NCI-H2081 (cell line): ENCODE results near the gene DUSP15.
"Not testable (repeated sequence)": the region's sequence is repeated elsewhere in the genome, so short reads cannot be mapped to it uniquely, and the experiment has no call there.

Source experiments
- DNase-seq, 2 experiments: peaks; one replicate each; lab custom pipeline; 2025; lab: John Stamatoyannopoulos, UW

The DUSP15 gene

GRCh38 chr20:31822421-31823330, 47.7 kb downstream of the DUSP15 start:
- peak; percentile 88 to 90 for DNase-seq

- DNase-seq = no peak
Measured at GRCh38 chr20:31821427-31821826, 48.9 kb downstream of the DUSP15 start.

DNA sequence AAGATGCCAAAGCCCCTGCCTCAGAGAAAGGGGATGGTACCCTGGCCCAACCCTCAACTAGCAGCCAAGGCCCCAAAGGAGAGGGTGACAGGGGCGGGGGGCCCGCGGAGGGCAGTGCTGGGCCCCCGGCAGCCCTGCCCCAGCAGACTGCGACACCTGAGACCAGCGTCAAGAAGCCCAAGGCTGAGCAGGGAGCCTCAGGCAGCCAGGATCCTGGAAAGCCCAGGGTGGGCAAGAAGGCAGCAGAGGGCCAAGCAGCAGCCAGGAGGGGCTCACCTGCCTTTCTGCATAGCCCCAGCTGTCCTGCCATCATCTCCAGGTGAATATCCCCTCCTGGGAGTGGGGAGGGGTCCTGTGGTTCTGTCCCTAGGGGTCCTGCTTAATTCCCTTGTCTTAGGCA, 50.1 kb downstream of the DUSP15 start:
- no peak for DNase-seq

DNA sequence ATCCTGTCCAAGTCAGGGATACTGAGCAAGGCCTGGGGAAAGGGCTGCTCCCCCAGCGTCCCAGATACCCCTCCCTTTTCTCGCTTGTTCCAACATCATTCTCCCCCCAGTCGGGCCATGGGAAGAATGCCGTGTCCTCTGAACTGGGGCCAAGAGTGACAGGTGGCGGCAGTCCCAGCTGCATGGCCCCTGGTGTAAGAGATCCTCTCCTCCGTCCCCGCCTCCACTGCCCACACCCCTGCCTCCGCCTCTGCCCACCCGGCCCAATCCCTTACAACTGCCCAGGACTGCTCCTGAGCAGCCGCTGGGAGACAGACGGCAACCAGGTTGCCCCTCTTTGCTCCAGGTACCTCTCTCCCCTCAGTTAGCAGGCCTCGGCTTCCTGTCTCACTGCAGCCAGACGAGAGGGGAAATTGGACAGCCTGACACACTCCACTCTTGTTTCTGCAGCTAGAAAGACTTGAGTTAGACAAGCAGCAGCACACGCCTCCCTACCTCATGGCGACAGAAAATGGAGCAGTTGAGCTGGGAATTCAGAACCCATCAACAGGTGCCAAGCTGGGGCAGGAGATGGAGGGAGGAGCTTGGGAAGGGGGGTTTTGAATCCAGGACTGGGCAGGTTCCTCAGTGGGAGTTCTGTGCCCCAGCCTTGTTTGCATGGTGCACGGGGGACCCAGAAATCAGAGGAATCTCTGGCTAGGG, 51.1 kb downstream of the DUSP15 start, which contains the start of gene MYLK2:
Gene MYLK2 (plus strand): TSS at position 274 of the 702 bp plus-strand sequence. CDS start 225 bp downstream, at position 499.
- DNase-seq = peak in 1 of 2 experiments; percentile 21

DNA sequence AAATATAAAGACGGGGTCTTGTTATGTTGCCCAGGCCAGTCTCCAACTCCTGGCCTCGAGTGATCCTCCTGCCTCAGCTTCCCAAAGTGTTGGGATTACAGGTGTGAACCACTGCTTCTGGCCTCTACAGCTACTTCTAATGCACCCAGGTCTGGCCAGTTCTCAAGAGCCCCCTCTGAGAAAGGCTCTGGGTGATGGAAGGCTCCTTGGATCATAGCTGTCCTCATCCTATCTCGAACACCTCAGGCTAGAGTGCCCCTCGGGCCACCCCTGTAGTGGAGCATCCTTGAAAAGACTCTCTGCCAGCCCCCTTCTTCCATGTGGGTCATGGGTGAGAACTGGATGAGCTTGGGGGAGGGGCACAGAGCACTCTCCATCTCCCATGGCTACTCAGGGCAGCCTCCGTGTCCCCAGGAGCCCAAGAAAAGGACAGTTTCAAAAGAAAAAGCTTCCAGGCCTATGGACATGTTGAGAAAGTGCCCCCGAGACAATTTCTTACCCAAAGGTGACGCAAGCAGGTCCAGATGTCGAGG, 51.9 kb downstream of the DUSP15 start:
- DNase-seq = no peak

DNA sequence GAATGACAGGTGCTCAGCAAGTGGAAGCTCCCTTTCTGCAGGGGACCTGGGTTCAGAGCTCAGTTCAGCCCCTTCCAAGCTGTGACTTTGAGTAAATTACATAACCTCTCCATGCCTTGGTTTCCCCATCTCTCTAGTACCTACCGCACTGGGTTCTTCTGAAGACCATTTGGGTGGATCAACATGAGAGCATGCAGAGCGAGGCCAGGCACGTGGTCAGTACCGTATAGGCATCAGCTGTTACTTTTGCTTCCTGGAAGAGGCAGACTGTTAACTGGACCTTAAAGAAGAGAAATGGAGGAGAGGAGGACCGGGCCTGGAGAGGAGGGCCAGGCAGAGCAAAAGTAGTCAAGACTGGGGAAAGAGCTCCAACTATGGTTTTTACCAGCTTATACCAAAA, 52.9 kb downstream of the DUSP15 start:
- DNase-seq = no peak

DNA sequence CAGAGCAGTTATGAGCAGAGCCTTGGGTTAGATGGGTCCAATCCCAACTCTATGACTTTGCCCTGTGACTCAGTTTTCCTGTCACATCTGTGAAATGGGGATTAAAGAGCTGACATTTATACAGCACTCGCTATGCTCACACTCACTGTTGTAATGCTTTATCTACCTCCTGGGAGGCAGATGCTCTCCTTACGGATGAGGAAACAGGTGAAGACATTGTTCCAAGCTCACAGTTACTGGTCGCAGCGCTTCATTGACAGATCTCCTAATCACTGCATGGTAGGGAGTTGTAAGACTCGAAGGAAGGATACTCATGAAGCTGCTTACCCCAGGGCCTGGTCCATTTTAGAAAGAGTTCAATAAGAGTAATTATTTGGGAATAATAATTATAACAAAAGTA, 54.1 kb downstream of the DUSP15 start:
- no peak for DNase-seq

DNA sequence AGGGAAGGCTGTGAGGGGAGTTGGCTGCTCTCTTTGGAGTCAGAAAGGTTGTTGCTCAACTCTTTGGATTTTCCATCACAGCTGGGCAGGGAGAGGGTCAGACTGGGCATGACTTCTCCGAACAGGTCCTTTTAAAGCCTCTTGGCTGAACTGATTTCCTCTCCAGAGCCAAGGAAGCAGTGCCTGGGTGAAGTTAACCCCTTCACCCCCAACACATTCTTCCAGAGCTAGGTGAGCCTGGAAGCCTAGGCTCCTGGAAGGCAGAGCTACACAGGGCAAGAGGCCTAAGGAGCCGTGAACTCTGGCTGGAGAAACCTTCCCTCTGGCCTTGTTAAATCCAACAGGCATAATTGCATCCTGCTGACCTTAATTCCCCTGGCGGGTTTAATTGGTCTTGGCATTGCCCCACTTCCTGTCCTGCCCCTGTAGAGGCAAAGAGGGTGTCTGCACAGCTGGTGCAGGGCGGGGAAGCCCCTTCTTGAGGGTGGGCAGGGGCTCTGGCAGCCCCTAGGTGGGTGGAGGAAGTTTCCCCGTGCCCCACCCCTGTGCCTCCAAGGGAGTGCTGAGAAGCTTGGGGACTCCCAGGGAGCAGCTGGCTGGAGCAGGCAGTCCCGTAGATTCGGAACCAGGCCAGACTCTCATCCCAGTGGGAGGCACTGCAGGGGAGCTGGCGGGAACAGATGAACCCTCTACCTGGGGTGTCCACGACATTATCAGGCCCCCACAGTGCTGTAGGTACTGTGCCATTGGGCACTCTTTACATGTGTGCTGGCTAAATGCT, 54.7 kb downstream of the DUSP15 start:
- DNase-seq = peak; percentile 71 to 87

GRCh38 chr20:31814142-31814541, 56.2 kb downstream of the DUSP15 start:
- DNase-seq = not testable (repeated sequence)

GRCh38 chr20:31813611-31814010, 56.7 kb downstream of the DUSP15 start:
- no peak for DNase-seq

- no peak for DNase-seq
Measured at GRCh38 chr20:31811796-31812728, 58.3 kb downstream of the DUSP15 start.

GRCh38 chr20:31811198-31811597, 59.1 kb downstream of the DUSP15 start:
- DNase-seq = no peak
